GM19193 (cell line): ENCODE results near the gene NANS.

ENCODE experiments used
- POLR2A ChIP-seq: IDR thresholded peaks from 4 replicates; pipeline ENCODE4 v1.6.1; 2011; ENCODE audit not compliant: insufficient read depth, insufficient read length; ENCODE audit errors: extremely low read depth

The NANS gene, protein sequence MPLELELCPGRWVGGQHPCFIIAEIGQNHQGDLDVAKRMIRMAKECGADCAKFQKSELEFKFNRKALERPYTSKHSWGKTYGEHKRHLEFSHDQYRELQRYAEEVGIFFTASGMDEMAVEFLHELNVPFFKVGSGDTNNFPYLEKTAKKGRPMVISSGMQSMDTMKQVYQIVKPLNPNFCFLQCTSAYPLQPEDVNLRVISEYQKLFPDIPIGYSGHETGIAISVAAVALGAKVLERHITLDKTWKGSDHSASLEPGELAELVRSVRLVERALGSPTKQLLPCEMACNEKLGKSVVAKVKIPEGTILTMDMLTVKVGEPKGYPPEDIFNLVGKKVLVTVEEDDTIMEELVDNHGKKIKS

DNA sequence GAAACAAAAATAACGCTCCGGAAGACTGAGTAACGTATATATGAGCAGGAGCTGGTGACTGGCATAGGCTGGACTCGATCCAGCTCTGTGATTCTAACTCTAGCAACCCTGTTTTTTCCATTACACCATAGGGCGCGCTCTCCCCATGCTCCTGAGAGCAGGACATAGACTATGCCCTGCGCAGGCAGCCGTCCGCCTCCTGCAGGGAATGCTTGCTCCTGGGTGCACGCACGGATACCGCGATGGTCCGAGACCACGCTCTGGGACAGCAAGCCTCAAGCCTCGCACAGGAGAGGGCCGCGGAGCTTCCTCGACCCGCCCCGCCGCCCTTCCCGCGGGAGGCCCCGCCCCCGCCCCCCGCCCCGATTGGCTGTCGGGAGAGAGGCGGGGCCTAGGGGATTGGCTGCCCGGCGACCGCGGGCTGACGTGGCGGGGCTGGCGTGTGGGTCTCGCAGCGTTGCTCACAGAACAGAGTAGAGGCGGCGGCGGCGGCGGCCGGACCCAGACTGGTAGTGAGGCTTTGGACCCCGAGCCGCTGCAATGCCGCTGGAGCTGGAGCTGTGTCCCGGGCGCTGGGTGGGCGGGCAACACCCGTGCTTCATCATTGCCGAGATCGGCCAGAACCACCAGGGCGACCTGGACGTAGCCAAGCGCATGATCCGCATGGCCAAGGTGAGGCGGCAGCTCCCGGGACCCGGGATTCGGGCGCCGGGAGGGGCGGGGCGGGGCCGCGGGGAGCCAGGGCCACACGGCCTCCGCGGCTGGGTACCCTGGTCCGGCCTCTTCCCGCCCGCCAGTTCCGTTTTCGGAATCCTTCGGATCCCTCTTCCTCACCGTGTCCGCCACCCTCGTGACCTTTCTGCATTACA, at the start of gene NANS:
Gene NANS, plus strand, starts transcription at position 464 of the 869 bp plus-strand sequence. Its CDS starts 77 bp downstream, at position 541.
- peak; percentile 92 for TF ChIP-seq POLR2A

GRCh38 chr9:98007251-98007928, 49.1 kb upstream of the NANS start:
- no peak for TF ChIP-seq POLR2A

DNA sequence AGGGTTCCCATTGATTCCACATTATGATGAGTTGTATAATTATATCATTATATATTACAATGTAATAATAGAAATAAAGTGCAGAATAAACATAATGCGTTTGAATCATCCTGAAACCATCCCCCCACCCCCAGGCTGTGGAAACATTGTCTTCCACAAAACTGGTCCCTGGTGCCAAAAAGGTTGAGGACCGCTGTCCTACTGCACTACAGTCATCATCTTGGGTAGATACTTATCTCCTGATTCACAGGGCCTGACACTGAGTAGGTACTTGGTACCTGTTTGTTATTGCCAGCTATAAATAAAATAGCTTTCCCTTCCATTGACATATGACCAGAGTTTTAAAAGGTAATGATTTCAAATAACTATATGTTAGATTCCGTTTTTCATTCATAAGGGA, 47.8 kb upstream of the NANS start:
- no peak for TF ChIP-seq POLR2A

GRCh38 chr9:98009437-98009836, 47.1 kb upstream of the NANS start:
- TF ChIP-seq POLR2A = no peak

DNA sequence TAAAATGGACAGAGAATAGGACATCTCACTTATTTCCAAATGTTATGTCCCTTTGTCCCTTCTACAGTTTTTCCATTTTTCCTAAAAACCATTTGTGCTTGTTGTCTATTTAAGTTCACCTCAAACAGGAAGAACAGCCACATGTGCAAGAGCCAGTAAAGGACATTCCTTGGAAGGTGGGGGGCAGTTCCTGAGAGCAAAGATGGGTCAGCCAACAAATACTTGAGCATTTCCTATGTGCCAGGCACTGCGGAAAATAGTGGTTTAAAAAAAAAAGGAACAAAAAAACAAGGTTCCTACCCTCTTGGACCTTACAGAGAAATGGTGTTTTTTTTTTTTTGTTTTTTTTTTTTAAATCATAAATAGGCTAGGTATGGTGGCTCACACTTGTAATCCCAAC, 46.6 kb upstream of the NANS start:
- TF ChIP-seq POLR2A = no peak

DNA sequence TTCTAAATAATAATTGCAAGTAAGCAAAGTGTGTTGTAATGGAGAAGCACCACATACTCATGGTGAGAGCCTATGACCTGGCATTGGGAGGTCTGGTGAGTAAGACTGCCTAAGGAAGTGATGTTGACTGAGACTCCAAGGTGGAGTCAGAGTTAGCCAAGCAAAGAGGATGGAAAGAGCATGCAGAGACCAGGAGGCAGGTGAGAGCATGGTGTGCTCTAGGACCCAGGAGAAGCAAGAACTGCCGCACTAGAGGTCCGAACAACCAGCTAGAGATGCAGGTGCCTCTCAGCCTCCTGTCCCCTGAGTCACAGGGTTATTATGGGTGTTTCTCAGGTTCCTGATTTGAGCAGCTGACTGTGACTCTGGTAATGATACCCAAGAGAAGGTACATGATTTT, 46.1 kb upstream of the NANS start:
- no peak for TF ChIP-seq POLR2A

- TF ChIP-seq POLR2A = no peak
Observed at GRCh38 chr9:98011122-98011521, 45.4 kb upstream of the NANS start.

- TF ChIP-seq POLR2A = no peak
Observed at GRCh38 chr9:98016137-98016680, 40.3 kb upstream of the NANS start.

DNA sequence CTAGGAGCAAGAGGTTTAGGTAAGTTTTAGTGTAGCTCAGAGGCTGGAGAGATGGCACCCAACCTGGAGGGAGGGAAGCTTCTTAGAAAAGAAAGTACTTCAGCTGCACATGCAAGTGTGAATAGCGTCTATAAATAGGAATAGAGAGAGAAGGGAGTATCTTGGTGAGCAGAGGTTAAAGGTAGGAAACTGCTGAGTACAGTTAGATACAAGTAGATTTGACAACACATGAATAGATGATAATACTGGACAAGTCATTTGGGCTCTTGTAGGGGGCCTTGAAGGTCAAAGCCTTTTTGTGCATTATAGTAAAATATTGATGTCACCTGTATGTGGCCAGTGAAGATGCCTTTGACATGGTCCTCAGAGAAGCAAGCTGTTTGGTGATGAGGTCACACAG, 39.2 kb upstream of the NANS start:
- no peak for TF ChIP-seq POLR2A

- TF ChIP-seq POLR2A = no peak
Observed at GRCh38 chr9:98018347-98018746, 38.2 kb upstream of the NANS start.

GRCh38 chr9:98019098-98019497, 37.4 kb upstream of the NANS start:
- no peak for TF ChIP-seq POLR2A

- no peak for TF ChIP-seq POLR2A
Observed at GRCh38 chr9:98020476-98021145, 35.9 kb upstream of the NANS start.

DNA sequence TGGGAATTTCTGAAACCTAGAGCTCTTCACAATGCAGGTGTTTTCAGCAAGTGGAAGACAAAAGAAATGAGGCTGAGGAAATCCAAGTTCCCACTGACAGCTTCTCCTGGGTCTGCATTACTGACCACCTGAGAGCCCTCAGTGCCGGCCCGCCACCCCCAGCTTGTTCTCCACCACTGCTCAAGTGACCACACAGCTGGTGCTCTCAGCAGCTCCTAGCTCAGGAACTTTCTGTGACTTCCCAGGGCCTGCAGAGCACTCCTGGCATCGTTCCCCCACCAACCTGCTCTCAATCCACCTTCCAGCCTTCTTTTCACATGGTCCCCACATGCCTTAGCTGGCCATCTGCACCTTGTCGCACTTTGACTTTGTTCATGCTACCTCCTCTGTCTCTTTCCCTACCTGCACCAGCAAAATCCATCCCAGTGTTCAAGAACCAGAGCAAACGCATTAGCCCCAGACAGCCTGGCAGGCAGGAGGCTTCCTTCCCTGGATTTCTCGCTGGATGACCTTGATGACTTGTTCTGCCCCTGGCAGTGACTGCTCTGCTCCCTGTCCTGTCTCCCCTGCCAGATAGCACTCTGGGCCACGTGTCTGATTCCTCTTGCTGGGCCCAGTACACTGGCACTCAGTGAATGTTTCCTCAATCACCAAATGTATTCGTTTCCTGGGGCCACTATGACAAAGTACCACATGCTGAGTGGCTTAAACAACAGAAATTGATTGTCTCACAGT, 35.1 kb upstream of the NANS start:
- TF ChIP-seq POLR2A = no peak

- TF ChIP-seq POLR2A = no peak
Observed at GRCh38 chr9:98022447-98022846, 34.1 kb upstream of the NANS start.
